HG03135 (cell line): ENCODE results near the gene RABEP2.
"Not testable (repeated sequence)": the region's sequence is repeated elsewhere in the genome, so short reads cannot be mapped to it uniquely, and the experiment has no call there.

ENCODE experiments used
- ATAC-seq: cut with Tn5 transposase; IDR thresholded peaks from one replicate; pipeline ENCODE4 v1.9.1; 2021; ENCODE audit warnings: mild to moderate bottlenecking, moderate library complexity; ENCODE audit not compliant: unreplicated experiment

RABEP2 gene

GRCh38 chr16:28879841-28880588 is 45.0 kb downstream of the RABEP2 start:
- ATAC-seq: peak; percentile 72

GRCh38 chr16:28879261-28879840 is 45.7 kb downstream of the RABEP2 start:
- ATAC-seq: peak; percentile 30

GRCh38 chr16:28878083-28878926 is 46.7 kb downstream of the RABEP2 start, which contains the start of gene ATP2A1:
Gene ATP2A1 (plus strand): TSS chr16:28878488. CDS start chr16:28878672, 184 bp downstream.
- ATAC-seq: no peak

- no peak for ATAC-seq
Measured at GRCh38 chr16:28877655-28878000, 47.4 kb downstream of the RABEP2 start.

GRCh38 chr16:28876973-28877654 is 47.9 kb downstream of the RABEP2 start:
- ATAC-seq: no peak

GRCh38 chr16:28876019-28876659 is 48.9 kb downstream of the RABEP2 start:
- no peak for ATAC-seq

GRCh38 chr16:28875134-28876018 is 49.7 kb downstream of the RABEP2 start:
- ATAC-seq: no peak

GRCh38 chr16:28874406-28874805 is 50.6 kb downstream of the RABEP2 start:
- ATAC-seq: no peak

- no peak for ATAC-seq
Measured at GRCh38 chr16:28873543-28874201, 51.4 kb downstream of the RABEP2 start.

- no peak for ATAC-seq
Measured at GRCh38 chr16:28872952-28873351, 52.1 kb downstream of the RABEP2 start.

- no peak for ATAC-seq
Measured at GRCh38 chr16:28869201-28869600, 55.8 kb downstream of the RABEP2 start.

- not testable (repeated sequence) for ATAC-seq
Measured at GRCh38 chr16:28867646-28868045, 57.4 kb downstream of the RABEP2 start.

GRCh38 chr16:28867241-28867640 is 57.8 kb downstream of the RABEP2 start:
- ATAC-seq: no peak

GRCh38 chr16:28866454-28866804 is 58.6 kb downstream of the RABEP2 start:
- ATAC-seq: no peak

- no peak for ATAC-seq
Measured at GRCh38 chr16:28865722-28866453, 59.1 kb downstream of the RABEP2 start.

GRCh38 chr16:28865001-28865688 is 59.9 kb downstream of the RABEP2 start:
- no peak for ATAC-seq

GRCh38 chr16:28863929-28864793 is 60.9 kb downstream of the RABEP2 start:
- ATAC-seq: peak; percentile 2
